HS-27A (cell line): Measurements from ENCODE around the gene C11orf65.

ENCODE experiments used
- DNase-seq: peaks from one replicate; pipeline ENCODE4 v3.0.0-alpha.2; 2012; ENCODE audit warnings: low read depth, missing footprints

The C11orf65 gene

DNA sequence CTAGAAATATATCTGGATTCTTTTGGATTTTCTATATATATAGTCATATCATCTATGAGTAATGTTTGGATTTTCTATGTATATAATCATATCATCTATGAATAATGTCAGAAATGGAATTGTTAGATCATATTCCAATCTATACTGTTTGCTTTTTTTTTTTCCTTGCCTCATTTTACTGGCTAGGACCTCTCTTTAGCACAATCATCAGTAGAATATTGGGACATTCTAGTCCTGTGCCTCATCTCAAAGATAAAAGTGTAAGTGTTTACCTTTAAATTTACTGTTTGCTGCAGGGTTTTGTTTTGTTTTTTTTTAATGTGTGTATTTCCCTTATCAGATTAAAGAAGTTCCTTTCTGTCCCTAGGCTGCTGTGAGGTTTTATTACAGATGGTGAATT, 97.0 kb downstream of the C11orf65 start:
- no peak for DNase-seq

GRCh38 chr11:108369064-108369463, 98.3 kb downstream of the C11orf65 start:
- no peak for DNase-seq

DNA sequence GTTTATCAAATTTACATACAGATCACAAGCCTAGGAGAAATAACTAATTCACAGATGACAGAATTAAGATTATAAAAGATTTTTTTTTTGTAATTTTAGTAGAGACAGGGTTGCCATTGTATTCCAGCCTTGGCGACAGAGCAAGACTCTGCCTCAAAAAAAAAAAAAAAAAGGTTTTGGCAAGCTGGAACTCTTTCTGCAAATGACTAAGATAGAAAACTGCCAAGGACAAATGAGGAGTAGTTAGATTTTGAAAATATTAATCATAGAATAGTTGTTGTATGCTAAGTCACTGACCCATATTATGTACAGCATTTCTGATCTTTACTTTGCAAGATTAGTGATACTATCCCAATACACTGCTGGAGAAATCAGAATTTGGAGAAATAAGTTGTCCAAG, 99.2 kb downstream of the C11orf65 start:
- DNase-seq, result no peak

- DNase-seq, result no peak
Observed at GRCh38 chr11:108364159-108364558, 103.2 kb downstream of the C11orf65 start.

GRCh38 chr11:108351468-108351867, 115.9 kb downstream of the C11orf65 start:
- no peak for DNase-seq

DNA sequence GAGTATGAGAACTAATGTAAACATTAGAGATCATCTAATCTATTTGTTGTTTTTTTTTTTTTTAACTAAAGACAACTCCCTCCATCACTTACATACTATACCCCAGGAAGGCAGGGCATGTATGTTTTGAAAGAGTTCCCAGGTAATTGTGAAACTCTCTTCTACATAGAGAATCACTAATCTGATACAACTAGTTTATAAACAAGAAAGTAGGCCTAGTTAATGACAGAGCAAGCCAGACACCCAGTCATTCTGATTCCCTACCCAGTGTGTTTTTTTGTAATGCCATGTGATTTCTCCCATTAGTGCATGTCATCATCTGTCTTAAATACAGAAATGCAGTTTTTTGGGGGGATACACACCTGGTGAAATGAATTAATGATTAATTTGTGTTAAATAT, 120.9 kb downstream of the C11orf65 start:
- DNase-seq, result no peak

DNA sequence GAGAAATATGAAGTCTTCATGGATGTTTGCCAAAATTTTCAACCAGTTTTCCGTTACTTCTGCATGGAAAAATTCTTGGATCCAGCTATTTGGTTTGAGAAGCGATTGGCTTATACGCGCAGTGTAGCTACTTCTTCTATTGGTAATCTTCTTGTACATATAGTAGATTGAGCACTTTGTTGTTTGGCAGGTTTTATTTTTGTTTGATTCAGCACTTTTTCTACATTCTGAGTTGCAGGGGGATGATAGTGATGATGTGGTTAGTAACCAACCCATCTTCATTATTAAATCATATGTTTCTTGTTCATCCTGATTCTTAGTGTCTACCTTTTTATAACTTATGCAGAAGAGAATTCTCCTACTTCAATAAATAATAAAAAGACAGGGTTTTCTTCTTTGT, 121.6 kb downstream of the C11orf65 start:
- no peak for DNase-seq

DNA sequence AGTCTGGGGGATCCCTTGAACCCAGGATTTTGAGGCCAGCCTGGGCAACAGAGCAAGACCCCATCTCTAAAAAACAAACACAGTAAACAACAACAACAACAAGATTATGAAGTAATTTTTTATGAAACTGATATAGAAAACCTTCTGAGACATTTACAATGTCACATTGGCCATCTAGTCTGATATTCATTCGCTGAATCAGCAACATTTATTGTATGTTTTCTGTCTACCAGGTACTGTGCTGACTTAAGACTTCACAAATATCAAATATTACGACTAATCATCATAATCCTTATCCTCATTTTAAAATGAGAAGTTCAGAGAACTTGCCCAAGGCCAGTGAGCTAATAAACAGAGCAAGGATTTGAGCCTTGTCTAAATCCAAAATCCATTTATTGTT, 123.6 kb downstream of the C11orf65 start:
- DNase-seq, result no peak

DNA sequence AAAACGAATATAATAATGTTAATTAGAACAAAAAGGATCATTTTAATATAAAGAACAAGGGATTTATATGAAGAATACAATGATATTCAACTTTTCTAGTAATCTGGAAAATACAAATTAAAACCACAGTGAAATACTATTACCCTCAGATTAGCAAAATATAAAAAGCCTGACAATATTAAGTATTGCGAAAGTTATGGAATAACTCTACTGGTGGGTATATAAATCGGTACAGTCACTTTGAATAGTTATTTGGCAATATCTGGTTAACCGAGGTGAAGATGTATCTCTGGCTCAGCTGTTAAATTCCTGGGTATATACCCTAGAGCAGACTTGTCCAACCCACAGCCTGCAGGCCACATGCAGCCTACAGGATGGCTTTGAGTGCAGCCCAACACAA, 125.7 kb downstream of the C11orf65 start:
- DNase-seq, result no peak

GRCh38 chr11:108340973-108341372, 126.4 kb downstream of the C11orf65 start:
- DNase-seq, result no peak

GRCh38 chr11:108338750-108339149, 128.6 kb downstream of the C11orf65 start:
- DNase-seq, result no peak

GRCh38 chr11:108333403-108333899, 133.9 kb downstream of the C11orf65 start:
- no peak for DNase-seq
